Panc1 (cell line): Measurements from ENCODE around the gene CREB5.

Experiments
- POLR2AphosphoS5 ChIP-seq: IDR thresholded peaks from 2 replicates; pipeline ENCODE4 v1.6.1; 2012; ENCODE audit warnings: mild to moderate bottlenecking, low read depth, low read length, moderate library complexity
- SIN3A ChIP-seq: IDR thresholded peaks from 2 replicates; pipeline ENCODE4 v1.6.1; 2012; ENCODE audit warnings: low read depth, mild to moderate bottlenecking, low read length, moderate library complexity, borderline replicate concordance; ENCODE audit not compliant: insufficient read depth
- TCF7L2 ChIP-seq: IDR thresholded peaks from 2 replicates; pipeline ENCODE4 v1.6.1; 2011; ENCODE audit warnings: mild to moderate bottlenecking, low read depth, low read length, inconsistent platforms
- TF ChIP-seq, protein P1 (sequence below), 2 experiments: IDR thresholded peaks; 2 replicates each; pipeline ENCODE4 v1.6.1; 2011 to 2012; ENCODE audit warnings: low read depth in 2 of 2, control low read depth in 1 of 2, low read length in 1 of 2, mild to moderate bottlenecking in 1 of 2, moderate library complexity in 1 of 2; ENCODE audit not compliant: insufficient read depth in 1 of 2
- TF ChIP-seq, protein P2 (sequence below): fragments of 450-650 bp; IDR thresholded peaks from 2 replicates; pipeline ENCODE4 v1.5.1; 2017; ENCODE audit warnings: mild to moderate bottlenecking

DNA sequence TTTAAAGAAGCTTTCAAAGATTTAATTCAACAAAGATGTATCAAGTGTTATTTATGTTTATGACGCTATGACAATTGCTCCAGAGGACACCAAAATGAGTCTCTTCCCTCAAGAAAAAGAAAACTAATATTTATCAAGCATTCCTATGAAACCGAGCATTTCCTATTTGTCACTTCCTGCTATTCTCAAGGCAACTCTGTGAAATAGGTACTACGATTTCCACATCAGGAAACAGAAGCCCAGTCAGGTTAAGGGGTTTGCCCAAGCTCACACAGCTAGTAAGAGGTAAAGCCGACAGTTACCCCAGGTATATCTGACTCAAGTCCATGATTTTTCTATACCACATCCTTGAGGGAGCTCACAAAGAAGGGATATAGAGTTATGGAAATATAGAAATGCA, 459.9 kb downstream of the CREB5 start:
- TF ChIP-seq, protein P1, sequence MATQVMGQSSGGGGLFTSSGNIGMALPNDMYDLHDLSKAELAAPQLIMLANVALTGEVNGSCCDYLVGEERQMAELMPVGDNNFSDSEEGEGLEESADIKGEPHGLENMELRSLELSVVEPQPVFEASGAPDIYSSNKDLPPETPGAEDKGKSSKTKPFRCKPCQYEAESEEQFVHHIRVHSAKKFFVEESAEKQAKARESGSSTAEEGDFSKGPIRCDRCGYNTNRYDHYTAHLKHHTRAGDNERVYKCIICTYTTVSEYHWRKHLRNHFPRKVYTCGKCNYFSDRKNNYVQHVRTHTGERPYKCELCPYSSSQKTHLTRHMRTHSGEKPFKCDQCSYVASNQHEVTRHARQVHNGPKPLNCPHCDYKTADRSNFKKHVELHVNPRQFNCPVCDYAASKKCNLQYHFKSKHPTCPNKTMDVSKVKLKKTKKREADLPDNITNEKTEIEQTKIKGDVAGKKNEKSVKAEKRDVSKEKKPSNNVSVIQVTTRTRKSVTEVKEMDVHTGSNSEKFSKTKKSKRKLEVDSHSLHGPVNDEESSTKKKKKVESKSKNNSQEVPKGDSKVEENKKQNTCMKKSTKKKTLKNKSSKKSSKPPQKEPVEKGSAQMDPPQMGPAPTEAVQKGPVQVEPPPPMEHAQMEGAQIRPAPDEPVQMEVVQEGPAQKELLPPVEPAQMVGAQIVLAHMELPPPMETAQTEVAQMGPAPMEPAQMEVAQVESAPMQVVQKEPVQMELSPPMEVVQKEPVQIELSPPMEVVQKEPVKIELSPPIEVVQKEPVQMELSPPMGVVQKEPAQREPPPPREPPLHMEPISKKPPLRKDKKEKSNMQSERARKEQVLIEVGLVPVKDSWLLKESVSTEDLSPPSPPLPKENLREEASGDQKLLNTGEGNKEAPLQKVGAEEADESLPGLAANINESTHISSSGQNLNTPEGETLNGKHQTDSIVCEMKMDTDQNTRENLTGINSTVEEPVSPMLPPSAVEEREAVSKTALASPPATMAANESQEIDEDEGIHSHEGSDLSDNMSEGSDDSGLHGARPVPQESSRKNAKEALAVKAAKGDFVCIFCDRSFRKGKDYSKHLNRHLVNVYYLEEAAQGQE (IDR thresholded peaks at IDR 0.05; ENCODE audit: insufficient read depth in 1 of 2, low read depth in 2 of 2, low read length in 1 of 2) = no peak
- TF ChIP-seq, protein P2, sequence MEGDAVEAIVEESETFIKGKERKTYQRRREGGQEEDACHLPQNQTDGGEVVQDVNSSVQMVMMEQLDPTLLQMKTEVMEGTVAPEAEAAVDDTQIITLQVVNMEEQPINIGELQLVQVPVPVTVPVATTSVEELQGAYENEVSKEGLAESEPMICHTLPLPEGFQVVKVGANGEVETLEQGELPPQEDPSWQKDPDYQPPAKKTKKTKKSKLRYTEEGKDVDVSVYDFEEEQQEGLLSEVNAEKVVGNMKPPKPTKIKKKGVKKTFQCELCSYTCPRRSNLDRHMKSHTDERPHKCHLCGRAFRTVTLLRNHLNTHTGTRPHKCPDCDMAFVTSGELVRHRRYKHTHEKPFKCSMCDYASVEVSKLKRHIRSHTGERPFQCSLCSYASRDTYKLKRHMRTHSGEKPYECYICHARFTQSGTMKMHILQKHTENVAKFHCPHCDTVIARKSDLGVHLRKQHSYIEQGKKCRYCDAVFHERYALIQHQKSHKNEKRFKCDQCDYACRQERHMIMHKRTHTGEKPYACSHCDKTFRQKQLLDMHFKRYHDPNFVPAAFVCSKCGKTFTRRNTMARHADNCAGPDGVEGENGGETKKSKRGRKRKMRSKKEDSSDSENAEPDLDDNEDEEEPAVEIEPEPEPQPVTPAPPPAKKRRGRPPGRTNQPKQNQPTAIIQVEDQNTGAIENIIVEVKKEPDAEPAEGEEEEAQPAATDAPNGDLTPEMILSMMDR = no peak
- TF ChIP-seq POLR2AphosphoS5 = no peak
- TF ChIP-seq SIN3A = no peak
- TF ChIP-seq TCF7L2 = no peak
